Mesenchymal stem cell (in vitro differentiated cells and primary cell): ENCODE results near the gene CDH12.

Experiments used
- DNase-seq: peaks from one replicate; pipeline ENCODE4 v3.0.0-alpha.2; 2013
- H2AFZ ChIP-seq: one replicate; pipeline ENCODE4 v1.6.1; 2013; ENCODE audit warnings: low read depth, mild to moderate bottlenecking, control low read depth, inconsistent platforms, low read length, moderate library complexity
- H2AK5ac ChIP-seq: 2 replicates; pipeline ENCODE4 v1.6.1; 2013; ENCODE audit warnings: low read length, moderate library complexity, mild to moderate bottlenecking, inconsistent platforms; ENCODE audit not compliant: severe bottlenecking
- H2BK120ac ChIP-seq: one replicate; pipeline ENCODE4 v1.6.1; 2013; ENCODE audit warnings: low read depth, mild to moderate bottlenecking, inconsistent platforms, low read length, moderate library complexity
- H2BK12ac ChIP-seq, 2 experiments: one replicate each; pipeline ENCODE4 v1.6.1; 2013; ENCODE audit warnings: inconsistent platforms in 2 of 2, low read length in 2 of 2, mild to moderate bottlenecking in 2 of 2, moderate library complexity in 2 of 2, control low read depth in 1 of 2
- H2BK15ac ChIP-seq: one replicate; pipeline ENCODE4 v1.6.1; 2013; ENCODE audit warnings: mild to moderate bottlenecking, low read depth, inconsistent platforms; ENCODE audit not compliant: poor library complexity, severe bottlenecking
- H2BK5ac ChIP-seq: 2 replicates; pipeline ENCODE4 v1.6.1; 2013; ENCODE audit warnings: low read depth, mild to moderate bottlenecking, low read length, control low read depth, inconsistent platforms; ENCODE audit not compliant: poor library complexity, severe bottlenecking
- H3K14ac ChIP-seq, 2 experiments: one replicate each; pipeline ENCODE4 v1.6.1; 2013; ENCODE audit warnings: inconsistent platforms in 2 of 2, low read length in 2 of 2, control low read depth in 1 of 2, mild to moderate bottlenecking in 1 of 2, moderate library complexity in 1 of 2
- H3K18ac ChIP-seq, 2 experiments: one replicate each; pipeline ENCODE4 v1.6.1; 2013; ENCODE audit warnings: inconsistent platforms in 2 of 2, low read length in 2 of 2, control low read depth in 1 of 2, low read depth in 1 of 2, mild to moderate bottlenecking in 1 of 2
- H3K23ac ChIP-seq, 2 experiments: one replicate each; pipeline ENCODE4 v1.6.1; 2013; ENCODE audit warnings: inconsistent platforms in 2 of 2, low read length in 2 of 2, mild to moderate bottlenecking in 2 of 2, moderate library complexity in 2 of 2, control low read depth in 1 of 2
- H3K27ac ChIP-seq: 2 replicates; pipeline ENCODE4 v1.5.1; 2013; ENCODE audit warnings: mild to moderate bottlenecking, moderate library complexity, low read length, control low read depth, inconsistent platforms; ENCODE audit not compliant: poor library complexity, severe bottlenecking
- H3K27me3 ChIP-seq, 2 experiments: 2 replicates each; pipeline versions ENCODE4 v1.6.1 to v1.7.0; 2013; ENCODE audit warnings: low read length in 2 of 2, mild to moderate bottlenecking in 2 of 2, moderate library complexity in 2 of 2, control low read depth in 1 of 2, inconsistent platforms in 1 of 2; ENCODE audit not compliant: control insufficient read depth in 1 of 2, insufficient read depth in 1 of 2
- H3K36me3 ChIP-seq, 2 experiments: 2 replicates each; pipeline versions ENCODE4 v1.6.1 to v1.7.0; 2013; ENCODE audit warnings: low read length in 2 of 2, control low read depth in 1 of 2, inconsistent platforms in 1 of 2, low read depth in 1 of 2, mild to moderate bottlenecking in 1 of 2; ENCODE audit not compliant: insufficient read depth in 2 of 2, control insufficient read depth in 1 of 2
- H3K4ac ChIP-seq, 2 experiments: one replicate each; pipeline ENCODE4 v1.6.1; 2013; ENCODE audit warnings: inconsistent platforms in 2 of 2, low read length in 2 of 2, mild to moderate bottlenecking in 2 of 2, moderate library complexity in 2 of 2, control low read depth in 1 of 2, low read depth in 1 of 2
- H3K4me1 ChIP-seq: 2 replicates; pipeline ENCODE4 v1.6.1; 2013; ENCODE audit warnings: low read depth, low read length, control low read depth; ENCODE audit not compliant: control insufficient read depth, insufficient read depth
- H3K4me2 ChIP-seq: 2 replicates; pipeline ENCODE4 v1.6.1; 2013; ENCODE audit warnings: low read length, mild to moderate bottlenecking, inconsistent platforms; ENCODE audit not compliant: poor library complexity, severe bottlenecking
- H3K4me3 ChIP-seq, 2 experiments: 2 replicates each; pipeline versions ENCODE4 v1.5.1 to v1.7.0; 2013; ENCODE audit warnings: low read length in 2 of 2, mild to moderate bottlenecking in 2 of 2, control low read depth in 1 of 2, low read depth in 1 of 2; ENCODE audit not compliant: insufficient read depth in 1 of 2
- H3K79me1 ChIP-seq: replicated peaks from 2 replicates; pipeline ENCODE4 v1.6.1; 2013; ENCODE audit warnings: mild to moderate bottlenecking, control low read depth, low read length, inconsistent platforms; ENCODE audit not compliant: poor library complexity, severe bottlenecking
- H3K9ac ChIP-seq: 2 replicates; pipeline ENCODE4 v1.7.0; 2013; ENCODE audit warnings: mild to moderate bottlenecking, low read length, moderate library complexity
- H3K9me3 ChIP-seq: 2 replicates; pipeline ENCODE4 v1.7.0; 2013; ENCODE audit warnings: mild to moderate bottlenecking, low read length; ENCODE audit not compliant: control insufficient read depth
- H4K8ac ChIP-seq: one replicate; pipeline ENCODE4 v1.6.1; 2013; ENCODE audit warnings: inconsistent platforms, mild to moderate bottlenecking, low read length, moderate library complexity
- H4K91ac ChIP-seq: one replicate; pipeline ENCODE4 v1.6.1; 2013; ENCODE audit warnings: mild to moderate bottlenecking, low read length, inconsistent platforms
- WGBS: methylation state at CpG from one replicate; pipeline ENCODE4 v1.1.7; 2013; ENCODE audit warnings: mixed read lengths; 5-methylcytosine and 5-hydroxymethylcytosine counted together

Gene CDH12

DNA sequence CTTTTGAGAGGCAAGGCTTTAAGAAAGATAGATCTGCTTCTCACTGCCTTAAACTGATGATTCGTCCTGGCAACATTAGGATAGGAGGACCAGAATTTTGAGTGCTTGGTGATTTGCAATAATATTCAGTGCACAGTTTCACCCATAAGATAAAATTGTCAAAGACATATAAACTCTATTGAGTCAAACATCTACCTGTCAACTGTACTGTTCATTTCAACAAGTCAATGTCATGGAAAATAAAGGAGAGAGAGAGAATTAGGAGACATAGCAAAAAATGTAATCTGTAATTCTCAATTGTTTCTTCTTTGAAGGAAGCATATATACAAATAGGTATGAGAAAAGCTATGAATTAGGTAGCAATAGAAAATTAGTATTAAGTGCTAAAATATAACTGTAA is 237.2 kb downstream of the CDH12 start:
- Histone ChIP-seq H2BK15ac (no peak overlapping the region), H2BK12ac (no peak overlapping the region), H4K91ac (no peak overlapping the region), H3K9ac (no peak overlapping the region), H3K14ac (no peak overlapping the region), H2AFZ (no peak overlapping the region), H3K79me1 (no peaks in the 10 kb centered on the region), H2AK5ac (no peak overlapping the region), H3K4ac (no peak overlapping the region), H3K18ac (no peak overlapping the region), H2BK5ac (no peak overlapping the region), H2BK120ac (no peak overlapping the region), H3K4me1 (no peaks in the 10 kb centered on the region), H3K36me3 (no peaks in the 10 kb centered on the region), H3K4me3 (no peak overlapping the region), H3K23ac (no peak overlapping the region), H3K27ac (no peak overlapping the region), H3K9me3 (no peaks in the 10 kb centered on the region), H3K27me3 (no peaks in the 10 kb centered on the region), H4K8ac (no peak overlapping the region), H3K4me2 (no peak overlapping the region)
- WGBS: no CpG with 5 or more reads among the region's 1 CpG
- DNase-seq: no peak

DNA sequence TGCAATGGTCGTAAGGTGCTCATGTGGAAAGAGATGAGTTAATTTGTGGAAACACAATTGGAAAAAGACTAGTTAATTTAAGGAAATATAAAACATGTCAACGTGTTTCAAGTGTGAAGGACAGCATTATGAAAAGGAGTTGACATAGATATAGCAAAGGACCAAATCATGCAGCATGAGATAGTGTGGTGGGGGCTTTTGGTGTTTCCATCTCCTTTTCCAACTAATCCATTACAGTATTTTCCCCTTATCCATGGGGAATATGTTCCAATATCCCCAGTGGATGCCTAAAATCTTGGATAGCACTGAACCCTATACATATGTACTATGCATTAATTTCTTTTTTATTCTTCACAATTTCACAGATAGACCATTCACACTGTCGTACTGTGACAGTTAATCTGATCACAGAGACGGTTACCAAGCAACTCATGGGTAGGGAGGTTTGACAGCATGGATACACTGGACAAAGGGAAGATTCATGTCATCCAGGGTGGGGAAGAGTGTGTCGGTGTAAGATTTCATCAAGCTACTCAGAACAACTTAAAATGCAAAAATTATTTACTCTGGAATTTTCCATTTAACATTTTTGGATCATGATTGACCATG is 238.6 kb downstream of the CDH12 start:
- Histone ChIP-seq H4K91ac (no peak overlapping the region), H4K8ac (no peak overlapping the region), H3K79me1 (no peaks in the 10 kb centered on the region), H3K14ac (no peak overlapping the region), H3K9ac (no peak overlapping the region), H2BK5ac (no peak overlapping the region), H3K9me3 (no peaks in the 10 kb centered on the region), H3K27me3 (no peaks in the 10 kb centered on the region), H3K18ac (no peak overlapping the region), H2BK120ac (no peak overlapping the region), H2BK12ac (no peak overlapping the region), H3K36me3 (no peaks in the 10 kb centered on the region), H2AFZ (no peak overlapping the region), H2AK5ac (no peak overlapping the region), H3K27ac (no peak overlapping the region), H3K4ac (no peak overlapping the region), H2BK15ac (no peak overlapping the region), H3K4me2 (no peak overlapping the region), H3K23ac (no peak overlapping the region), H3K4me1 (no peaks in the 10 kb centered on the region), H3K4me3 (no peak overlapping the region)
- DNase-seq: no peak
- 68% methylated on average over 4 of the region's 5 CpGs for WGBS

DNA sequence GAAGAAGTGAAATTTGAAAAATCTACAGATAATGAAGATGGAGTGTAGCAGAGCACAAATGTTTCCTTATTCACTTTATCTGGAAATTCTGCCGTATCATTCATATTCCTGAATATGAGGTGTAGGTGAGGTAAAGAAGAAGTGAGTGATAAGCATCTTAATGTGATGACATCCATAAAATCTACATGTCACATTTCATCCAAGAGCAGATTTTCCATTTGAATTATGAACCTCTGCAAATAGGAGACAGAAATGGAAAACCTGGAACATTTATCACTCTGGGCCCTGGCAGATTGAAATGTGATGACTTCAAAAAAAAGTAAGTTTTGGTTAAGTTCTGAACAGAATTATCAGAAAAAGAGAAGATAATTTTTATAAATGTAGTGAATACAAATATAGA is 240.2 kb downstream of the CDH12 start:
- H3K4me3 ChIP-seq: no peak overlapping the region
- no CpG with 5 or more reads among the region's 1 CpG for WGBS

DNA sequence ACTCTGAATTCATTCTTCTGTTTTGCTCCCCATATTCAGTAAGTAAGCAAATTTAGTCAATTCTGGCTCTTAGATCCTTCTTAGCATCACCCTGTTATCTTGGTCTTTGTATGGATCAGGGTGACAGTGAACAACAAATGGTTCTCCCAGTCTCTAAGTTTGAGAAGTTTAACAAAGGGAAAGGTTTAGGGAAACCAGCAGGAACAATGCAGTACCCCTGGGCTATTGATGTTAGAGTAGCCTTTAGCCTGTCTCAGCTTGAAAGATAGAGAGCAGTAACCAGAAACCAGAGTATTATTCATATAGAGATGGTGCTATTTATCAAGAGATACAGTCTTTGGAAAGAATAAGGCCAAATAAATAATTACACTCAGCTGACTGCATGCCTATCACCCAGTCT is 241.8 kb downstream of the CDH12 start:
- H3K27ac ChIP-seq: no peak overlapping the region
- H2BK5ac ChIP-seq: no peak overlapping the region
- no peaks in the 10 kb centered on the region for H3K79me1 ChIP-seq
- no peak overlapping the region for H3K4me2 ChIP-seq
- H3K9ac ChIP-seq: no peak overlapping the region
- DNase-seq: no peak
- no peak overlapping the region for H3K4me3 ChIP-seq
- H4K8ac ChIP-seq: no peak overlapping the region
- H3K14ac ChIP-seq: no peak overlapping the region
- H3K4ac ChIP-seq: no peak overlapping the region
- no peaks in the 10 kb centered on the region for H3K27me3 ChIP-seq
- no peak overlapping the region for H2AFZ ChIP-seq
- no peak overlapping the region for H2BK12ac ChIP-seq
- no peak overlapping the region for H3K18ac ChIP-seq
- no peak overlapping the region for H4K91ac ChIP-seq
- H2BK15ac ChIP-seq: no peak overlapping the region
- H3K4me1 ChIP-seq: no peaks in the 10 kb centered on the region
- H3K23ac ChIP-seq: no peak overlapping the region
- H3K9me3 ChIP-seq: peaks cover 4% of the 10 kb centered on the region
- H3K36me3 ChIP-seq: no peaks in the 10 kb centered on the region
- H2AK5ac ChIP-seq: no peak overlapping the region
- H2BK120ac ChIP-seq: no peak overlapping the region

More for the DNA sequence above, 240.2 kb downstream of the CDH12 start:
- Histone ChIP-seq H3K4ac (no peak overlapping the region), H3K23ac (no peak overlapping the region), H2AK5ac (no peak overlapping the region), H2BK120ac (no peak overlapping the region), H3K27me3 (no peaks in the 10 kb centered on the region), H3K4me2 (no peak overlapping the region), H3K14ac (no peak overlapping the region), H2AFZ (no peak overlapping the region), H3K27ac (no peak overlapping the region), H3K9ac (no peak overlapping the region), H3K9me3 (no peaks in the 10 kb centered on the region), H2BK15ac (no peak overlapping the region), H2BK5ac (no peak overlapping the region), H2BK12ac (no peak overlapping the region), H3K36me3 (no peaks in the 10 kb centered on the region), H4K8ac (no peak overlapping the region), H3K4me1 (no peaks in the 10 kb centered on the region), H3K79me1 (no peaks in the 10 kb centered on the region), H3K18ac (no peak overlapping the region), H4K91ac (no peak overlapping the region)
- DNase-seq: no peak
